Measurements from ENCODE around the gene GMDS. TPM values are rescaled to one million over a fixed set of nuclear protein-coding genes. Genes with fewer than 3 reads are reported as not detected.

The GMDS gene
- total and polyA plus RNA-seq, 2 donors (not counting 1 experiment from before 2014, with no cell fraction given), result 11.5 to 16.4 TPM

DNA sequence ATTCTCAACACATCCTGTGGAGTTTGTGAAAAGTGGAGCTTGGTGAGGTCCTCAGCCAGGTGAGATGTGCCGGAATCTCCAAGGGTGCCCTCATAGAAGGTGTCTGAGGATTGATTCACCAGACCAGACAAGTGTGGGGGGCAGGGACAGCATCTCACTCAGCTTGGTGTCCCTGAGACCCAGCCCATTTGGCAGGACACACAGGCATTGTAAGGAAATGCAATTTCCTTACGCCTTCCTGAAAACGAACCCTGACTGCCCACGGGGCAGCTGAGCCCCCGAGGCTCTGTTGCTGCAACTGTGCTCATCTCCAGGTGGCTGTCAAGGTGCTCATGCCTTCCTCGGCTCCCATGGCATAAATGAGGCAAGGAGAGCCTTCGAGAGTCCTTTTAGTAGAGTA is 602.3 kb downstream of the GMDS start:
- H3K36me3 ChIP-seq (replicated peaks in 1 of 2; ENCODE audit: control extremely low read depth in 1 of 2, control insufficient read depth in 1 of 2, extremely low read depth in 1 of 2, insufficient read depth in 2 of 2, low read length in 1 of 2), result no peaks in the 10 kb centered on the region
- no peak overlapping the region for H3K4me3 Mint-ChIP-seq
- ATAC-seq (ENCODE audit: low read depth) (no peak), DNase-seq (no peak)
- H3K9me3 Mint-ChIP-seq (ENCODE audit: insufficient read depth), result no peaks in the 10 kb centered on the region
- no peaks in the 10 kb centered on the region for H3K4me1 ChIP-seq (ENCODE audit: control insufficient read depth in 2 of 2, insufficient read depth in 2 of 2, low read length in 2 of 2)
- H3K27me3 Mint-ChIP-seq, result peaks cover 4% of the 10 kb centered on the region
- no peak overlapping the region for H3K4me2 ChIP-seq (replicated peaks; ENCODE audit: low read depth, low read length, poor library complexity, severe bottlenecking)
- H3K27me3 ChIP-seq (replicated peaks in 1 of 4; ENCODE audit: control extremely low read depth in 1 of 4, control insufficient read depth in 3 of 4, insufficient read depth in 4 of 4, low read length in 3 of 4), result no peaks in the 10 kb centered on the region
- no peak overlapping the region for H3K27ac ChIP-seq (ENCODE audit: low read length in 2 of 2)
- H3K4me1 Mint-ChIP-seq, result peaks cover 6% of the 10 kb centered on the region
- CTCF ChIA-PET, result no interaction called here
- H3K79me2 ChIP-seq (ENCODE audit: control insufficient read depth, insufficient read depth, low read length), result no peaks in the 10 kb centered on the region
- H3K4me3 ChIP-seq (ENCODE audit: control extremely low read depth in 1 of 5, extremely low read depth in 1 of 5, insufficient read depth in 1 of 5, low read depth in 2 of 5, low read length in 4 of 5), result no peak overlapping the region
- no peak for TF ChIP-seq EZH2 (IDR thresholded peaks at IDR 0.05; ENCODE audit: borderline replicate concordance, insufficient read depth, low read depth, low read length, poor library complexity, severe bottlenecking)
- TF ChIP-seq, protein P1, sequence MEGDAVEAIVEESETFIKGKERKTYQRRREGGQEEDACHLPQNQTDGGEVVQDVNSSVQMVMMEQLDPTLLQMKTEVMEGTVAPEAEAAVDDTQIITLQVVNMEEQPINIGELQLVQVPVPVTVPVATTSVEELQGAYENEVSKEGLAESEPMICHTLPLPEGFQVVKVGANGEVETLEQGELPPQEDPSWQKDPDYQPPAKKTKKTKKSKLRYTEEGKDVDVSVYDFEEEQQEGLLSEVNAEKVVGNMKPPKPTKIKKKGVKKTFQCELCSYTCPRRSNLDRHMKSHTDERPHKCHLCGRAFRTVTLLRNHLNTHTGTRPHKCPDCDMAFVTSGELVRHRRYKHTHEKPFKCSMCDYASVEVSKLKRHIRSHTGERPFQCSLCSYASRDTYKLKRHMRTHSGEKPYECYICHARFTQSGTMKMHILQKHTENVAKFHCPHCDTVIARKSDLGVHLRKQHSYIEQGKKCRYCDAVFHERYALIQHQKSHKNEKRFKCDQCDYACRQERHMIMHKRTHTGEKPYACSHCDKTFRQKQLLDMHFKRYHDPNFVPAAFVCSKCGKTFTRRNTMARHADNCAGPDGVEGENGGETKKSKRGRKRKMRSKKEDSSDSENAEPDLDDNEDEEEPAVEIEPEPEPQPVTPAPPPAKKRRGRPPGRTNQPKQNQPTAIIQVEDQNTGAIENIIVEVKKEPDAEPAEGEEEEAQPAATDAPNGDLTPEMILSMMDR (IDR thresholded peaks at IDR 0.05), result no peak
- peaks cover 0 to 2% (median 0%) of the 10 kb centered on the region in 3 donors for H3K9me3 ChIP-seq (ENCODE audit: control extremely low read depth in 1 of 3, control insufficient read depth in 2 of 3, insufficient read depth in 1 of 3, low read length in 2 of 3)
- WGBS (ENCODE audit: insufficient coverage), result 76% methylated on average over 7 of the region's 7 CpGs
- POLR2A ChIA-PET, result no interaction called here
- H3K27ac Mint-ChIP-seq, result no peak overlapping the region
- H4K20me1 ChIP-seq (ENCODE audit: control insufficient read depth, insufficient read depth, low read length, poor library complexity, severe bottlenecking), result no peaks in the 10 kb centered on the region
- no peak overlapping the region for H2AFZ ChIP-seq (ENCODE audit: insufficient read depth, low read depth, low read length, poor library complexity, severe bottlenecking)
- intact Hi-C loops (cut with micrococcal nuclease), result no loop called here
- no peak overlapping the region for H3K9ac ChIP-seq (ENCODE audit: low read length)

DNA sequence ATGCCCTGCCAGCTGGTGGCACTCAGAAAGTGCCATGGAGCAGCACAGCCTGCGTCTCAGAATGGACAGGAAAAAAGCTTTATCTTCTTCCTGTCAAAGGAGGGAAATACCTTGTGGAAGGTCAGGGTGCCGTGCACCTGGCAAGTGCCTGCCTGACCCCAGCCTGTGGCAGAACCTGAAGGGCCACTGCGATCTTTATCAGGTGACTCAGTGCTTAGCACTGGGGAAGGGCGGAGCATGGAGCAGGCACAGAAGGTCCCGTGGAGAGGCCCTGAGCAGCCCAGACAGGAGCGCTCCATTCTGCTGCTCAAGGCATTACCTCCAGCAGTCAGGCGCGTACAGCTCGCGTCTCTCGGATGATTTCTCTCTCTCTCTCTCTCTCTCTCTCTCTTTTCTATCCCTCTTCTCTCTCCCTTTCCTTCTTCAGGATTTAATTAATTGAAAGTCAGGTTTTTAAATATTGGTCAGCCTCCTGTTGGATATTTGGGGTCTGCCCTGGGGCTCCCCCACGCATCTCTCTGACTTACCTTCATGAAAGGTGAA is 604.0 kb downstream of the GMDS start:
- Histone ChIP-seq H3K36me3 (replicated peaks in 1 of 2; ENCODE audit: control extremely low read depth in 1 of 2, control insufficient read depth in 1 of 2, extremely low read depth in 1 of 2, insufficient read depth in 2 of 2, low read length in 1 of 2) (no peaks in the 10 kb centered on the region), H3K9ac (ENCODE audit: low read length) (no peak overlapping the region), H3K79me2 (ENCODE audit: control insufficient read depth, insufficient read depth, low read length) (no peaks in the 10 kb centered on the region), H2AFZ (ENCODE audit: insufficient read depth, low read depth, low read length, poor library complexity, severe bottlenecking) (no peak overlapping the region), H3K27ac (ENCODE audit: low read length in 2 of 2) (no peak overlapping the region), H3K27me3 (replicated peaks in 1 of 4; ENCODE audit: control extremely low read depth in 1 of 4, control insufficient read depth in 3 of 4, insufficient read depth in 4 of 4, low read length in 3 of 4) (no peaks in the 10 kb centered on the region), H4K20me1 (ENCODE audit: control insufficient read depth, insufficient read depth, low read length, poor library complexity, severe bottlenecking) (no peaks in the 10 kb centered on the region), H3K9me3 (ENCODE audit: control extremely low read depth in 1 of 3, control insufficient read depth in 2 of 3, insufficient read depth in 1 of 3, low read length in 2 of 3) (peaks cover 0 to 2% (median 0%) of the 10 kb centered on the region in 3 donors), H3K4me2 (replicated peaks; ENCODE audit: low read depth, low read length, poor library complexity, severe bottlenecking) (no peak overlapping the region), H3K4me1 (ENCODE audit: control insufficient read depth in 2 of 2, insufficient read depth in 2 of 2, low read length in 2 of 2) (peaks cover 5 to 15% of the 10 kb centered on the region in 2 donors), H3K4me3 (ENCODE audit: control extremely low read depth in 1 of 5, extremely low read depth in 1 of 5, insufficient read depth in 1 of 5, low read depth in 2 of 5, low read length in 4 of 5) (no peak overlapping the region)
- Mint-ChIP-seq H3K27ac (no peak overlapping the region), H3K27me3 (peaks cover 4% of the 10 kb centered on the region), H3K9me3 (ENCODE audit: insufficient read depth) (no peaks in the 10 kb centered on the region), H3K4me3 (no peak overlapping the region), H3K4me1 (peaks cover 15% of the 10 kb centered on the region)
- intact Hi-C loops (cut with micrococcal nuclease), result no loop called here
- TF ChIP-seq, protein P1 (IDR thresholded peaks at IDR 0.05), result no peak
- TF ChIP-seq EZH2 (IDR thresholded peaks at IDR 0.05; ENCODE audit: borderline replicate concordance, insufficient read depth, low read depth, low read length, poor library complexity, severe bottlenecking), result no peak
- ChIA-PET CTCF (no interaction called here), POLR2A (no interaction called here)
- ATAC-seq (ENCODE audit: low read depth) (no peak), DNase-seq (no peak)
- WGBS (ENCODE audit: insufficient coverage), result 95% methylated on average over 7 of the region's 12 CpGs
